Activated naive CD8-positive, alpha-beta T cell treated with anti-CD3 and anti-CD28 coated beads for 36 hours (primary cell): ENCODE results near the gene LCLAT1. TPM values are rescaled to one million over a fixed set of nuclear protein-coding genes. Genes with fewer than 3 reads are reported as not detected.

ENCODE experiments used
- DNase-seq: peaks from one replicate; pipeline ENCODE4 v3.0.0; 2021
- H3K27ac Mint-ChIP-seq: one replicate; pipeline ENCODE4 v1.8.0; 2022; ENCODE audit warnings: mild to moderate bottlenecking, moderate library complexity, mixed read lengths
- H3K27me3 Mint-ChIP-seq: one replicate; pipeline ENCODE4 v1.8.0; 2022; ENCODE audit warnings: mild to moderate bottlenecking, mixed read lengths
- H3K36me3 Mint-ChIP-seq: one replicate; pipeline ENCODE4 v1.8.0; 2021; ENCODE audit warnings: mild to moderate bottlenecking, mixed read lengths
- H3K4me1 Mint-ChIP-seq: one replicate; pipeline ENCODE4 v1.8.0; 2021; ENCODE audit warnings: mixed read lengths
- H3K4me3 Mint-ChIP-seq: one replicate; pipeline ENCODE4 v1.8.0; 2022; ENCODE audit warnings: mild to moderate bottlenecking, moderate library complexity, mixed read lengths
- H3K9me3 Mint-ChIP-seq: one replicate; pipeline ENCODE4 v1.8.0; 2022; ENCODE audit warnings: mixed read lengths
- total RNA-seq, 2 experiments: library from RNA; stranded (reverse); gene quantifications; one replicate each; pipeline ENCODE4 v1.2.3, GENCODE V29; 2021

The LCLAT1 gene
- total RNA-seq, 2 experiments from 2014 or later, result 26.6 to 31.5 TPM

DNA sequence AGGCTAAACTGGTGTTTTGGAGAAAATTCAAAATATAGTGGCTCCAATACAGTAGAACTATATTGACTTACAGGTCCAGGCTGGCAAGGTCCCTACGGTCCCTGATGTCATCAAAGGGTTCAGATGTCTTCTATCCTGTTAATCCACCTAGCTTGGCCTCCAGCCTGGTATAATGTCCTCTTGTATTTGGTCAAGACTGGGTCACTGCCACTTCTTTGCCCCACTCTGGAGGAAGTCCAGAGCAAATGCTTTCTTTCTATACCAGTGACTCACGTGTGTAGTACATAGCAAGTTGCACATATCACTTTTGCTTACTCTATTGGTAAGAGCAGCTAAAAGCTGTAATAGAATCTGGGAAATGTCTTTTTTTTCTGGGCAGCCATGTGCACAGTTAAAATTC is 80.8 kb downstream of the LCLAT1 start:
- H3K27me3 Mint-ChIP-seq, result no peaks in the 10 kb centered on the region
- H3K36me3 Mint-ChIP-seq, result peaks cover 33% of the 10 kb centered on the region

DNA sequence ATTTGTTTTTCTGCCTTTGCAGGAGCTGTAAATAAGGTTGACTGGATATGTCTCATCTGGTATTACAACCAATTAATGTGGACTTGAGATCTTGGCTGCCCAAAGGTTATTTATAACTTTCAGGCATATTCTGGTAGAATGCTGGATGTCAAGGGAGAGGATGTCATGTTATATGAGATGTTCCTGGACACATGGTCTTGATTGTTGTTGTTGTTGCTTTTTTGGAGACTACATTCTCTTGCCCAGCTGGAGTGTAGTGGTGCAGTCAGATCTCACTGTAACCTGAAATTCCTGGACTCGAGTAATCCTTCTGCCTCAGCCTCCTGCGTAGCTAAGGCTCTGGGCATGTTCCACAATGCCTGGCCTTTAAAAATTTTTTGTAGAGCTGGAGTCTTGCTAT is 83.3 kb downstream of the LCLAT1 start:
- no peaks in the 10 kb centered on the region for H3K27me3 Mint-ChIP-seq
- no peaks in the 10 kb centered on the region for H3K4me1 Mint-ChIP-seq
- H3K36me3 Mint-ChIP-seq, result peaks cover 41% of the 10 kb centered on the region
- no peak overlapping the region for H3K4me3 Mint-ChIP-seq
- no peak for DNase-seq
- H3K27ac Mint-ChIP-seq, result no peak overlapping the region
- peaks cover 10% of the 10 kb centered on the region for H3K9me3 Mint-ChIP-seq

More for the DNA sequence above, 80.8 kb downstream of the LCLAT1 start:
- H3K4me3 Mint-ChIP-seq, result no peak overlapping the region
- no peak for DNase-seq
- H3K27ac Mint-ChIP-seq, result no peak overlapping the region
- H3K4me1 Mint-ChIP-seq, result peaks cover 1% of the 10 kb centered on the region
- peaks cover 7% of the 10 kb centered on the region for H3K9me3 Mint-ChIP-seq

DNA sequence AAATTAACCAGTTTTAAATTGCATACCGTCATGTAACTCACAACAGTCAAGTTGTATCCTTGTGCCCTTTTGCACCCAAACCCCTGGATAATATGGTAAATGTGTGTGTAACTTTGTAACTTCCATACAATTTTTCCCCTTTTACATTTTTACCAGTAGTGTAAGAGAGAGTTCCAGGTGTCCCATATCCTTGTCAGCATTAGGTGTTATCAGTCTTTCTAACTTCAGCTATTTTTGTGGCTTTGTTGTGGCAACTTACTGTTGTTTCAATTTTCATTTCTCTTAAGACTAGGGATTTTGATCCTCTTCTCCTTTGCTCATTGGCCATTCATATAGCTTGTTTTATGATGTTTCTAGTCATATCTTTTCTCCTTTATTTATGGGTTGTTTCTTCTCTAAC is 94.6 kb downstream of the LCLAT1 start:
- H3K4me3 Mint-ChIP-seq, result no peak overlapping the region

DNA sequence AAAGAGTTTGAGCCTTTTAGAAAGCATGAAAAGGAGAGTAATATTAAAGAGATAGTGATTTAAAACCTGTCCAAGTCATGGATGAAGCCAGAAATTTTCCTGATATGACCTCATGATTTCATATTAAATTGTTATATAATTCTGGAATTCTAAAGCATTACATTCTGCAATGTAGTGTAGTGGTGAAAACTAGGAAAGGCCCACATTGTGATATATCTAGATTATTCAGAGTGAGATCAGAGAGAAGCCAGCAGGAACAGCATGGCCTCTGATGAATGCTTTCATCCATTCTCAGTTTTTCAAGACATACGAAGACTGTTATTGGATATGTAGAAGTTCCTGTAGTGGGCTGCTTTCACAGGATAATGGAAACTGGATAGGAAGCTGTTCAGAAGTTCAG is 98.8 kb downstream of the LCLAT1 start:
- no peak for DNase-seq
- Mint-ChIP-seq H3K27ac (no peak overlapping the region), H3K27me3 (no peaks in the 10 kb centered on the region), H3K4me3 (no peak overlapping the region), H3K9me3 (peaks cover 6% of the 10 kb centered on the region), H3K4me1 (peaks cover 34% of the 10 kb centered on the region), H3K36me3 (peaks cover 30% of the 10 kb centered on the region)

More for the DNA sequence above, 94.6 kb downstream of the LCLAT1 start:
- H3K27ac Mint-ChIP-seq, result no peak overlapping the region
- H3K9me3 Mint-ChIP-seq, result peaks cover 16% of the 10 kb centered on the region
- no peaks in the 10 kb centered on the region for H3K27me3 Mint-ChIP-seq
- peaks cover 41% of the 10 kb centered on the region for H3K36me3 Mint-ChIP-seq
- H3K4me1 Mint-ChIP-seq, result peaks cover 24% of the 10 kb centered on the region
- DNase-seq, result no peak

DNA sequence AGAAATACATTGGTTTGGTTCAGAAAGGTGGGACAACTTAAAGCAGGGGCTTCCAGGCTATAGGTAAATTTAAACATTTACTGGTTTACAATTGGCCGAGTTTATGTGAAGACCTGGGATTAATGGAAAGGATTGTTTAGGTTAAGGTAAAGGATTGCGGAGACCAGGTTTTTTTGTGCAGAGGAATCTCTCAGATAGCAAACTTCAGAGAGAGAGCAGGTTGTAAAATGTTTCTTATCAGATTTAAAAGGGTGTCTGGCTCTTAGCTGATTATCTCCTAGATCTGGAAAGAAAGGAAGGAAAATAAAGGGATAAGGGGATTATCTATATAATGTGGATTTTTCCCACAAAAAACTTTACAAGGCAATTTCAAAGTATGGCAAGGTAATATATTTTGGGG is 101.3 kb downstream of the LCLAT1 start:
- Mint-ChIP-seq H3K27ac (no peak overlapping the region), H3K27me3 (no peaks in the 10 kb centered on the region), H3K4me1 (peaks cover 17% of the 10 kb centered on the region), H3K4me3 (no peak overlapping the region), H3K9me3 (no peaks in the 10 kb centered on the region), H3K36me3 (peaks cover 25% of the 10 kb centered on the region)
- DNase-seq, result no peak

DNA sequence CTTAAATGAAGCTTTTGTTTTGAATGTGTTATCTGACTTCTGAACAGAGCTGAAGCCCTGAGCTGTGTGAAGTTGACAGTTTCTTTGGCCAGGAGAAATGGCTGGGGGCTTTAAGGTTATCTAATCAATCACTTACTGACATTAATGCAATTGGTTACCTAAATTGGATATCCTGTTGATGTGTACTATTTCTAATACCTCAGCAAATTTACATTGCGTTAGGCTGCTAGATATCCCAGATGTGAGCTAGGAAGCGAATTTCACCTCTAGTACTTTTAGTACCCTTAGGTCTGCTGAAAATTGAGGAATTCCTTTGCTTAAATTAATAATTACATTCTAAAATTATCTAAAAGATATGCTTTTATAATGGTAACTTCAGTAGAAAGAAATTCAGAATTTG is 102.0 kb downstream of the LCLAT1 start:
- Mint-ChIP-seq H3K4me1 (peaks cover 17% of the 10 kb centered on the region), H3K9me3 (no peaks in the 10 kb centered on the region), H3K27ac (no peak overlapping the region), H3K27me3 (no peaks in the 10 kb centered on the region), H3K4me3 (no peak overlapping the region), H3K36me3 (peaks cover 20% of the 10 kb centered on the region)
- DNase-seq, result no peak

DNA sequence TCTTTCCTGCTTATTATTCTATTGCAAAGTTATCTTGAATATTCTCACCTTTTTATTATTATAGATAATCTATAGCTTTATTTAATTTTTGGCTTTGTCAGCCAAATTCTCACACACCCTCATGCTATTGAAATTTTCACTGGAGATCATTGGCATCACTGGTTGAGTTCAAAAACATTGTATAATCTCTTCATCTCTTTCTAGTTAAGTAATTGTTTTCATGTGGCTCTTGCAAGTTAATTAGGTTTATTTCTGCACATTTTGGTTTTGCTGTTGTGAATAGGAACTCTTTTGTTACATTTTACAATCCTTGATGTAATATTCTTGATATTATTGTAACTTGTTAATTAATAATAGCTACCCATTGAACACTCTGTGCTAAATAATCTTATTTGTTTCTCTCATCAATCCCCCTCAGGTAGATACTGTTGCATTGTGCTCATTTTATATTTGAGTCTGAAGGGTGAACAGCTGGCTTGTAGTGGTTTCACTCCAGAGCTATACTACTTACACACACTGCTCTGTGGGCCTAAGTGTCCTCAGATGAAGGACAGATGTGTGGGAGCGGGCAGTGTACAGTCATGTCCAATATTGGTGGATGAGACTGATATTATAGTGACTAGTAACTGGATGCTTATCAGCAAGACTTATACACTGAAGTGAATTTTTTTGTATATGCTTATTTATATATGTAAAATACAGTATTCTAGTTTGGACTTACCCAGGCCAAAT is 112.7 kb downstream of the LCLAT1 start:
- Mint-ChIP-seq H3K4me3 (no peak overlapping the region), H3K4me1 (peaks cover 2% of the 10 kb centered on the region), H3K27ac (no peak overlapping the region), H3K9me3 (no peaks in the 10 kb centered on the region), H3K36me3 (peaks cover 19% of the 10 kb centered on the region), H3K27me3 (no peaks in the 10 kb centered on the region)
- DNase-seq, result no peak

DNA sequence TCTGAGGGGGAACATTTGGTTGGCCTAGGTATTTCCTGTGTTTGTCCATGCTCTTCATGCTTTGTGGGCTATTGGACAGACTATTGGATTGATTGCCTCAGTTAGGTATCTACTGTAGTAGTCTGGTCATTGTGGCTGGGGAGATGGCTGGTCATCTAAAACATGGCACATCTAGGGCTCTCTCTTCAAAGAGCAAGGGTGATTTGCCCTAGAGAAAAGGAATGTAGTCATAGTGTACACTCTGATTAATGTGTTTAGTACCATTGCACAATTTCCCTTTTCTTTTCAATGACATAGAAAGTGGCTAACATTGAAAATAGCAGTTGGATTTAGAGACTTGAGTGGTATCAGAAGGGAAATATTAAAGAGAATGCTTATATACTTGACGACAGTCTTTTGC is 114.3 kb downstream of the LCLAT1 start:
- Mint-ChIP-seq H3K9me3 (no peaks in the 10 kb centered on the region), H3K4me1 (peaks cover 8% of the 10 kb centered on the region), H3K4me3 (no peak overlapping the region), H3K27me3 (no peaks in the 10 kb centered on the region), H3K36me3 (peaks cover 19% of the 10 kb centered on the region), H3K27ac (no peak overlapping the region)
- no peak for DNase-seq

DNA sequence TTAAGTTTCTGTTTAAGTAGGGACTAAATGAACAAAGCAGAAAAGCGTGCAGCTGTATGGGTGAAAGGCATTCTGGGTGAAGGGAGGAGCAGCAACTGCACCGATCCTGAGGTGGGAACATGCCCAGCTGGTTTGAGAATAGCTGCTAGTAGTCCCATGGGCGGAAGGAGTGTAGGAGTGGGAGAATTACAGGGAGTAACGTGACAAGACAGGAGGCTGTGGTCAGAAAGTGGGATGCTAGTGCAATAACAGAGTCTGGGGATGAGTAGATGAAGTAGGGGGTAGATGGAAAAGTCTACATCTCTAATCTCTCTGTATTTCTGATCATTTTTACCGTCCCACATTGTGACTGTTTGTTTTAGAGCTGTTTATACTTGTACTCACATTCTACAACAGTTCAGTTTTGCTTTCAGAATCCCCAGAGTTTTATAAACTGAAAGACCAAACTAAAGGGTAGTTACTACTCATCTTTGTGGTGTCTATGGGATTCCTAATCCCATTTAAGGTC is 118.9 kb downstream of the LCLAT1 start:
- Mint-ChIP-seq H3K27ac (peak overlapping the region; percentile 20), H3K4me1 (peaks cover 6% of the 10 kb centered on the region), H3K27me3 (no peaks in the 10 kb centered on the region), H3K9me3 (no peaks in the 10 kb centered on the region), H3K4me3 (no peak overlapping the region), H3K36me3 (peaks cover 21% of the 10 kb centered on the region)
- no peak for DNase-seq

DNA sequence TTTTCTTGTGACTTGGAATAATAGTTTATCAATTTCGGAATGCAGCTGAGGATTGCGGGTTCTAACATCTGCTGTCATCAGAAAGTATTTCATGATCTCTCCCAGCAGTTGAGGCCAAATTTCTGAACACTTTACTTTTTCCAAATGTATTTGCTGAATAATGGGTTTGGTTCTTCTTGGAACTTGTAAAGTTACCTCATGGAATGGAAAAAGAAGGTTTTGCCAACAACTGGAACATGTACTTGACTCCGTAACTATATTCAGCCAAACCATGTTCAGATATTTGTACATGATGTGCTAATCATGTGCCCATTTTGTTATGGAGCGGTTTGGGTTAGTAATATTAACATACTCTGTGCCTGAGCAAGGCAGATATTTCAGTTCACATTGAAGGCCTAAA is 119.6 kb downstream of the LCLAT1 start:
- H3K4me3 Mint-ChIP-seq, result no peak overlapping the region
- peaks cover 17% of the 10 kb centered on the region for H3K36me3 Mint-ChIP-seq
- no peak overlapping the region for H3K27ac Mint-ChIP-seq

DNA sequence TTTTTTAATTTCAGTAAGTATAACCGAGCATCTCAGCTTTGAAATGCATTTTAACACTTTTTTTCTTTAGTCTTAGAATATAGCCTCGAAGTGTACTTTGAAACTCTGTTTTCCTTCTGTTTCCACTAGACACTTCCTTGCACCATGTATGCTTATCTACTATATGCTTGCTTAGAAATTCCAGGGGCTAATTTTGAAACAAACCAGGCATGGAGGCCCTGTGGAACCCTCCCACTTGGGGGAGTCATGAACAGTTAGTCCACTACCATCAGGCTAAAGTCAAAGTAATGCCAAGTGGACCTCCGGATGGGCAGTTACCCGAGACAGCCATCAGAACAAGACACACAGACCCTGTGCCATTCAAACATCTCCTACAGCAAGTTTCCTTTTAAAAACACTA is 120.3 kb downstream of the LCLAT1 start:
- no peak for DNase-seq
- H3K4me3 Mint-ChIP-seq, result no peak overlapping the region
- peaks cover 8% of the 10 kb centered on the region for H3K4me1 Mint-ChIP-seq
- H3K27me3 Mint-ChIP-seq, result no peaks in the 10 kb centered on the region
- H3K9me3 Mint-ChIP-seq, result no peaks in the 10 kb centered on the region
- peaks cover 14% of the 10 kb centered on the region for H3K36me3 Mint-ChIP-seq
- no peak overlapping the region for H3K27ac Mint-ChIP-seq

More for the DNA sequence above, 119.6 kb downstream of the LCLAT1 start:
- no peak for DNase-seq
- H3K27me3 Mint-ChIP-seq, result no peaks in the 10 kb centered on the region
- no peaks in the 10 kb centered on the region for H3K9me3 Mint-ChIP-seq
- H3K4me1 Mint-ChIP-seq, result peaks cover 6% of the 10 kb centered on the region

DNA sequence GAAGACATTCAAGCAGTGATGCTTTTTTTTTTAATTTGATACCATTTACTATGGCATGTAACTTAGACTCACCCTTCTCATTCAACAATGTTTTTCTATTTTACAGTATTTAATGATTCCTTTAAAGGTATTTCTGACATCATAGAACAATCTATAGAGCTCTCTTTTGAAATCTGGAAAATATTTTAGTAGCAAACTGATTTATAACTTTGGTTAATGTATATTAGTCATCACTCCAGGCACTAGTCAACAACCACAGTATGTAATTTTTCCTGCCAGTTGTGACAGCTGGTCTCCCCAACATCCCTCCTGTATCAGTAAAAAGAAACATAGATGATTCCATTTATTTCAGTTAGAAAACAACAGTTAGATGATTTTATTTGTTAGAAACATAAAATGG is 122.9 kb downstream of the LCLAT1 start:
- no peak for DNase-seq
- no peak overlapping the region for H3K4me3 Mint-ChIP-seq
- peaks cover 11% of the 10 kb centered on the region for H3K36me3 Mint-ChIP-seq
- no peak overlapping the region for H3K27ac Mint-ChIP-seq
- H3K27me3 Mint-ChIP-seq, result no peaks in the 10 kb centered on the region
- H3K9me3 Mint-ChIP-seq, result no peaks in the 10 kb centered on the region
- H3K4me1 Mint-ChIP-seq, result peaks cover 8% of the 10 kb centered on the region

DNA sequence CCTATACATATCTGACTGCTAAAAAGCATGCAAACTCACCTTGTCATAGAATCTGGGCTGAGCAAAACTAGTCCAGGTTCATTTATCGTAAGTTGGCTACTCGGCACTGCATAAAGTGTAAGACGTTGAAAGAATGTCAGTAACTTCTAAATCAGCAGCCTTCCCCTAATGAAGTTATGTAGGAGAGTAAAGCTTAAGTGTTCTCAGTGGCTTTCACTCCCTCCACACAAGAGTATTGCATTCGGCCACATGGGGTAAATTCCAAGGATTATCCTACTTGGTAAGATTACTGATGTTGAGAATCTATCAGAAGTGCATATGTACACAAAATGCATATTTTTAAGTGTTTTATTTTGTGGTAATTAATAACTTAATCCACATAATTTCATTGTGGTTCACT is 130.1 kb downstream of the LCLAT1 start:
- H3K4me3 Mint-ChIP-seq, result no peak overlapping the region
- DNase-seq, result no peak

DNA sequence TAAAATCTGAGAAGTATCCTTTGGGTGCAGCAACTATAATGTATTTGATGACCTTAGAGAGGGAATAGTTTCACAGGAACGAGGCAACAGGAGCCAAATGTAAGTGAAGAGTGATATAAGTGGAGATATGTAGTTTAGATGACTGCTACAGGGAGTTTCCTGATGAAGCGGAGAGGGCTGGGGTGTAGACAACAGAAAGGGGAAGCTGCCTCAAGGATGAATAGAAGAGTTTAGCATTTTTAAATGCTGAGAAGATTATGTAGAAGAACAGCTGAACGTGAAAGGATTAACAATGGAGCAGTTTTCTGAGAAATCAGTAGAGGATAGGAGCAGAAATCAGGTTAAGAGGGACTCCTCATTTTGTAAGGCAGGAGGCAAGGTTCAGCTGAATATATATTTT is 133.3 kb downstream of the LCLAT1 start:
- peaks cover 14% of the 10 kb centered on the region for H3K4me1 Mint-ChIP-seq
- H3K4me3 Mint-ChIP-seq, result no peak overlapping the region
- H3K27ac Mint-ChIP-seq, result peak overlapping the region; percentile 47
- DNase-seq, result no peak
- H3K27me3 Mint-ChIP-seq, result no peaks in the 10 kb centered on the region
- no peaks in the 10 kb centered on the region for H3K9me3 Mint-ChIP-seq
- peaks cover 15% of the 10 kb centered on the region for H3K36me3 Mint-ChIP-seq

More for the DNA sequence above, 130.1 kb downstream of the LCLAT1 start:
- no peaks in the 10 kb centered on the region for H3K9me3 Mint-ChIP-seq
- no peaks in the 10 kb centered on the region for H3K27me3 Mint-ChIP-seq
- H3K4me1 Mint-ChIP-seq, result peaks cover 12% of the 10 kb centered on the region
- no peak overlapping the region for H3K27ac Mint-ChIP-seq
- peaks cover 16% of the 10 kb centered on the region for H3K36me3 Mint-ChIP-seq

DNA sequence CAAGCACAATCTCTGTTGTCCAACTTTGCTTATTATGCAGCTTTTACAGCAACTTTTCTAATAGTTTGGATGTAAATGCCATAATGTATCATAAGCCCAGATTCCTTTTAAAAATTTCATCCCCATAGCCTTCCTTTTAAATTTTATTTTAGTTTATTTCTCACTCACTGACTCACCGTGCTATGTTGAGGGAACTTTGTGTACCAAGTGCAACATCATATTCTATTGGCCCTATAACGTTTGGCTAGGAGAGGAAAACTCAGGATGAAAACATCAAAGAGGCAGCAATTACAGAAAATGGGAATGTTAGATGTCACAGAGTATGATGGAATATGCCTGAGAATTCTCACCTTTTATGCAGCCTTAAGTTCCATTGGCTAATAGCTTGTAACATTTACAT is 135.5 kb downstream of the LCLAT1 start:
- Mint-ChIP-seq H3K27me3 (no peaks in the 10 kb centered on the region), H3K9me3 (no peaks in the 10 kb centered on the region), H3K27ac (no peak overlapping the region), H3K4me1 (peaks cover 12% of the 10 kb centered on the region), H3K4me3 (no peak overlapping the region), H3K36me3 (peaks cover 23% of the 10 kb centered on the region)
- DNase-seq, result no peak

DNA sequence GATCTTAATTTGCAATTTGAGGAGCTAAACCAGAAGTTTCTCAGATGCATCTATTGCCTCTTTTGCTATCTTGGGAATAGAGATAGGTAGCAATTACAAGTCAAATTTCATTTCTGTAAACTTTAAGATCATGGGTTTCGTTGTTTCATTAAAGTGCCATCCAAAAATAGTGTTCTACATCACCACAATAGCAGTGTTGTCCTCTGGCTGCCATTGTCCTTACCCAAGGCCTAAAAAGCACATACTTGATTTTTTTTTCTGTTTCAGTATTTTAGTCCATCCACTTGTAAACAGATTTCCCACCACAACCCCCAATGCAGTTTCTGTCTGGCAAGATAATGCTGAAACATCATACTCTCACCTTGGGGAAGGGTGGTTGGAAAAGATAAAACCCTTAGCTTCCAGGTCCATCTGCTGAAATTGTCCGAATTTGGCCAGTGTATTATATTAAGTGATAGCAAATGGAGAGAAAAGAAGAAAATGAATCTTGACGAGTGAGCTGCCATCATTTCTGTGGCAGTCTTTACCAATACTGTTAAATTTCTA is 136.2 kb downstream of the LCLAT1 start:
- Mint-ChIP-seq H3K9me3 (no peaks in the 10 kb centered on the region), H3K27me3 (no peaks in the 10 kb centered on the region), H3K4me3 (no peak overlapping the region), H3K4me1 (peaks cover 11% of the 10 kb centered on the region), H3K36me3 (peaks cover 23% of the 10 kb centered on the region), H3K27ac (no peak overlapping the region)
- no peak for DNase-seq
